OCI-LY3 (cell line): ENCODE measurements around the gene PLA2G6.

Experiments used
- H2AFZ ChIP-seq: fragments of 200-600, 300-600 bp; shearing (Covaris generic); 2 replicates; pipeline ENCODE4 v1.6.0; 2014; ENCODE audit warnings: antibody characterized with exemption, low read depth, low read length
- H3K27ac ChIP-seq: fragments of 200-600, 300-600 bp; sonication (generic); 2 replicates; pipeline ENCODE4 v1.5.1; 2014; ENCODE audit warnings: mild to moderate bottlenecking, low read length, moderate library complexity, mixed read lengths
- H3K27me3 ChIP-seq: fragments of 200-600, 300-600 bp; sonication (generic); 2 replicates; pipeline ENCODE4 v1.6.1; 2014; ENCODE audit warnings: low read depth, low read length, mixed read lengths
- H3K36me3 ChIP-seq: fragments of 200-600, 300-600 bp; sonication (generic); replicated peaks from 2 replicates; pipeline ENCODE3; 2014; ENCODE audit warnings: low read depth, low read length, mixed read lengths
- H3K4me1 ChIP-seq: fragments of 300-600, 200-600 bp; sonication (generic); 2 replicates; pipeline ENCODE4 v1.6.1; 2014; ENCODE audit warnings: low read length, mixed read lengths
- H3K4me2 ChIP-seq: fragments of 200-600, 300-600 bp; sonication (generic); 2 replicates; pipeline ENCODE4 v1.6.1; 2014; ENCODE audit warnings: low read length, mixed read lengths
- H3K4me3 ChIP-seq: fragments of 300-600, 200-600 bp; sonication (generic); 2 replicates; pipeline ENCODE4 v1.5.1; 2014; ENCODE audit warnings: antibody characterized with exemption, mild to moderate bottlenecking, low read length, moderate library complexity
- H3K79me2 ChIP-seq: fragments of 300-600, 200-600 bp; shearing (Covaris generic); 2 replicates; pipeline ENCODE4 v1.6.1; 2014; ENCODE audit warnings: mild to moderate bottlenecking, low read length, mixed read lengths
- H3K9ac ChIP-seq: fragments of 300-600, 200-600 bp; shearing (Covaris generic); 2 replicates; pipeline ENCODE4 v1.6.0; 2014; ENCODE audit warnings: mild to moderate bottlenecking, low read length, moderate library complexity
- H3K9me3 ChIP-seq: fragments of 200-600, 300-600 bp; shearing (Covaris generic); 2 replicates; pipeline ENCODE4 v1.6.1; 2014; ENCODE audit warnings: low read length, mixed read lengths; ENCODE audit not compliant: insufficient read depth
- H4K20me1 ChIP-seq: fragments of 200-600, 300-600 bp; sonication (generic); 2 replicates; pipeline ENCODE4 v1.6.1; 2016; ENCODE audit warnings: low read length, mixed read lengths; ENCODE audit not compliant: insufficient read depth
- EZH2phosphoT487 ChIP-seq: fragments of 200-600 bp; shearing (Covaris generic); IDR thresholded peaks from 2 replicates; pipeline ENCODE4 v1.6.1; 2018; ENCODE audit warnings: antibody characterized with exemption, mixed run types, low read depth
- TF ChIP-seq, protein P1 (sequence below): fragments of 200-600, 300-600 bp; sonication (generic); IDR thresholded peaks from 2 replicates; pipeline ENCODE4 v1.5.1; 2014; ENCODE audit warnings: antibody characterized with exemption, low read length, low read depth

PLA2G6 gene

DNA sequence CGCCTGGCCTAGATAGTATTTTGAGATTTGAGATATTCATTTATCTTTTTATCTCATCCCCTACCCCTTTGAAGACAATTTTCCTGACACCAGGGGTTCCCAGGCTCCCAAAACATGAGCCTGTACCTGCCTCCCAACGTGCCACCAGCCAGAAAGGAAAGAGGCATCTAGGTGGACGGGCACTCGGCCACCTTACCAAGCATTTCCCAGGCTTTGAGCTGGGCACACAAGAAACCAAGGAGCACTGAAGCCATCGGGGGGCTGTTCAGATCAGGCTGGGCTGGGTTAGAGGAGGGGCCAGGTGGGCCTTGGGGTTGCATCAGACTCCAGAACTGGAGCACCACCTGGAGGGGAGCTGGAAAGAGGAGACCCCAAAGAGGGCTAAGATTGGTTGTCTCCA is 42.7 kb downstream of the PLA2G6 start:
- no peaks in the 10 kb centered on the region for H3K36me3 ChIP-seq
- TF ChIP-seq EZH2phosphoT487, result no peak
- TF ChIP-seq, protein P1, sequence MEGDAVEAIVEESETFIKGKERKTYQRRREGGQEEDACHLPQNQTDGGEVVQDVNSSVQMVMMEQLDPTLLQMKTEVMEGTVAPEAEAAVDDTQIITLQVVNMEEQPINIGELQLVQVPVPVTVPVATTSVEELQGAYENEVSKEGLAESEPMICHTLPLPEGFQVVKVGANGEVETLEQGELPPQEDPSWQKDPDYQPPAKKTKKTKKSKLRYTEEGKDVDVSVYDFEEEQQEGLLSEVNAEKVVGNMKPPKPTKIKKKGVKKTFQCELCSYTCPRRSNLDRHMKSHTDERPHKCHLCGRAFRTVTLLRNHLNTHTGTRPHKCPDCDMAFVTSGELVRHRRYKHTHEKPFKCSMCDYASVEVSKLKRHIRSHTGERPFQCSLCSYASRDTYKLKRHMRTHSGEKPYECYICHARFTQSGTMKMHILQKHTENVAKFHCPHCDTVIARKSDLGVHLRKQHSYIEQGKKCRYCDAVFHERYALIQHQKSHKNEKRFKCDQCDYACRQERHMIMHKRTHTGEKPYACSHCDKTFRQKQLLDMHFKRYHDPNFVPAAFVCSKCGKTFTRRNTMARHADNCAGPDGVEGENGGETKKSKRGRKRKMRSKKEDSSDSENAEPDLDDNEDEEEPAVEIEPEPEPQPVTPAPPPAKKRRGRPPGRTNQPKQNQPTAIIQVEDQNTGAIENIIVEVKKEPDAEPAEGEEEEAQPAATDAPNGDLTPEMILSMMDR, result no peak
- no peak overlapping the region for H3K4me3 ChIP-seq
- H3K27ac ChIP-seq, result no peak overlapping the region
- H3K27me3 ChIP-seq, result no peaks in the 10 kb centered on the region
- H3K79me2 ChIP-seq, result no peaks in the 10 kb centered on the region
- no peaks in the 10 kb centered on the region for H4K20me1 ChIP-seq
- no peak overlapping the region for H3K4me2 ChIP-seq
- no peaks in the 10 kb centered on the region for H3K9me3 ChIP-seq
- H3K4me1 ChIP-seq, result peaks cover 11% of the 10 kb centered on the region
- no peak overlapping the region for H2AFZ ChIP-seq
- no peak overlapping the region for H3K9ac ChIP-seq

DNA sequence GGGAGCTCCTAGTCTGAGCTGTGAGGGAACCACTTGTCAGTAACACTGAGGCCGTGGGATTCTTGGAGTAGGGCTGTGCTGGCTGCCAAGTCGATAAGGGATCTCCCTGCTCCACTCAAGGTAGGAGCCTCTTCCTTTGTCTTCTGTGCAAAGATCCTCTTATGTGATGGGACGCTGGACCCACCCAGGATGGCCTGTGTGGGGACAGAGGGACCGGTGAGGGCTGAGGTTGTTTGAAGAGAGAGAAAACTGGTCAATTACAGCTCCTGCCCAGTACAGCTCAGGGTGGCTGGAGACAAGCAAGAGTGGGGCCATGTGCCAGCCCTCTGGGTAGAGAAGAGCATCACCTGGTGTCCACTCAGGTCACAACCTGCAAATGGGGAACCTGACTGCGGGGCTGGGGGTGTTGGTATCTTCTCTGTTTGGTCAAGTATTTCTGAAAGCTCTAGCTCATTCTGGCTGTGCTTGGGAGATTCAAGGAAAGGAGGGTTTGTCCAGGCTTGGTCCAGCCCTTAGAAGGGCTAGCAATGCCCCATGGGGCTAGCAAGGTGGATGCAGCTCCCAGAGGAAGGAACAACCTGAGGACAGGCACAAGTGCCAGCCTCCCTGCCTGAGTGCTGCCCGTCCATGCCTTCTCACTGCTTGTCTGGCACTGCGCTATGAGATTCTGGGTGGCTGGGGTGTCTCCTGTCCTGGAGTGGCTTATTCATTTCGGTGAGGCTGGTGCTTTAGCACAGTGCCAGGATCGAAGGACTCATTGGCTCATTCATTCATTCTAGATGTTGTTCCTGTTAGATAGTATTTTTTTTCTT is 43.5 kb downstream of the PLA2G6 start:
- no peak overlapping the region for H3K4me3 ChIP-seq

DNA sequence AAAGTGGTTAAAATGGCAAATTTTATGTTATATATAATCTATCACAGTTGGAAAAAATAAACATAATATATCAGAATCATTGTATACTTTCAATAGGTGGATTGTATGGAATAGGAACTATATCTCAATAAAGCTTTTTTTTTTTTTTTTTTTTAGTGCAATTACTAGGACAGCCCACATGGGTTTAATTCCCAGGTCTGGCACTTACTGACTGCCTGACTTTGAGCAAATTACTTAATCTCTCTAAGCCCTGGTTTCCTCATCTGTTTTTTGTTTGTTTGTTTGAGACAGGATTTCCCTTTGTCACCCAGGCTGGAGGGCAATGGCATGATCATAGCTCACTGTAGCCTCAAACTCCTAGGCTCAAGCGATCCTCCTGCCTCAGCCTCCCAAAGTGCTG is 45.0 kb downstream of the PLA2G6 start:
- no peak overlapping the region for H3K27ac ChIP-seq
- TF ChIP-seq EZH2phosphoT487, result no peak
- TF ChIP-seq, protein P1, result no peak

More for the DNA sequence above, 43.5 kb downstream of the PLA2G6 start:
- TF ChIP-seq EZH2phosphoT487, result no peak
- TF ChIP-seq, protein P1, result no peak
- no peaks in the 10 kb centered on the region for H3K27me3 ChIP-seq
- no peaks in the 10 kb centered on the region for H4K20me1 ChIP-seq
- no peak overlapping the region for H3K4me2 ChIP-seq
- H3K9me3 ChIP-seq, result no peaks in the 10 kb centered on the region
- no peaks in the 10 kb centered on the region for H3K36me3 ChIP-seq
- H3K4me1 ChIP-seq, result peaks cover 6% of the 10 kb centered on the region
- no peak overlapping the region for H2AFZ ChIP-seq
- H3K27ac ChIP-seq, result no peak overlapping the region
- H3K9ac ChIP-seq, result no peak overlapping the region
- no peaks in the 10 kb centered on the region for H3K79me2 ChIP-seq

DNA sequence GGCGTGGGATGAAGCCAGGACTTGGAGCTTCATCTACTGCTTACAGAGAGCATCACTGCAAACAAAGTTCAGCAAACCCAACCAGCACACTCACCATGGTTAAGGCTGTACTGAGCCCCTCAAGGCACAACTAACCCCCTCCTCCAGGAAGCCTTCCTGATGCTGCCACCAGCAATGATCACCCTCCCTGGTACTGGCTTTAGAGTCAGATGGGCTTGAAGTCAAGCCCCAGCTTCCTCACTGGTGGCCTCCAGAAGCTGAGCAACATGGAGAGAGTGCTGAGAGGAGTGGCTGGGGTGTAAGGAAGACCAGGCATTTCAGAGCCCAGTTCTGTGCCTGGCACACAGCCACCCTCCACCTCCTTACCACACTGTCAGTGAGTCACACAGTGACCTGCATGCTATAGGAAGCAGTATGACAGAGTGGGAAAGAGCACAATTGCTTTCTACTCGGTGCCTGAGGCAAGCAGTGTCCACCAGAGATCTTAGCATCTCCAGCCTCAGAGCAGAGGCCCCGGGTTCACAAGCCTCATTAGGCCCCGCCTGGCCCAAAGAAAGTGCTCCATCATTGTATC is 46.4 kb downstream of the PLA2G6 start:
- no peak for TF ChIP-seq EZH2phosphoT487
- TF ChIP-seq, protein P1, result no peak
- Histone ChIP-seq H3K9ac (no peak overlapping the region), H3K36me3 (no peaks in the 10 kb centered on the region), H3K4me3 (no peak overlapping the region), H3K27me3 (no peaks in the 10 kb centered on the region), H3K9me3 (no peaks in the 10 kb centered on the region), H3K4me1 (no peaks in the 10 kb centered on the region), H3K27ac (no peak overlapping the region), H2AFZ (no peak overlapping the region), H4K20me1 (no peaks in the 10 kb centered on the region), H3K4me2 (no peak overlapping the region), H3K79me2 (no peaks in the 10 kb centered on the region)

More for the DNA sequence above, 45.0 kb downstream of the PLA2G6 start:
- Histone ChIP-seq H3K36me3 (no peaks in the 10 kb centered on the region), H3K79me2 (no peaks in the 10 kb centered on the region), H2AFZ (no peak overlapping the region), H3K27me3 (no peaks in the 10 kb centered on the region), H3K4me3 (no peak overlapping the region), H3K9ac (no peak overlapping the region), H3K9me3 (no peaks in the 10 kb centered on the region), H3K4me1 (no peaks in the 10 kb centered on the region), H3K4me2 (no peak overlapping the region), H4K20me1 (no peaks in the 10 kb centered on the region)
